ENCODE results near the gene BICDL1. TPM values are rescaled to one million over a fixed set of nuclear protein-coding genes. Genes with fewer than 3 reads are reported as not detected.

Gene BICDL1
- total RNA-seq, 4 donors from 2014 or later, result 19.7 to 66.7 (median 44.1) TPM

GRCh38 chr12:120060196-120060595, 71.2 kb downstream of the BICDL1 start:
- no peaks in the 10 kb centered on the region for H3K27me3 ChIP-seq
- WGBS, 2 donors, result 50% methylated on average over 1 of the region's 1 CpG
- TF ChIP-seq POLR2A (IDR thresholded peaks at IDR 0.05), result no peak
- TF ChIP-seq, protein P1, sequence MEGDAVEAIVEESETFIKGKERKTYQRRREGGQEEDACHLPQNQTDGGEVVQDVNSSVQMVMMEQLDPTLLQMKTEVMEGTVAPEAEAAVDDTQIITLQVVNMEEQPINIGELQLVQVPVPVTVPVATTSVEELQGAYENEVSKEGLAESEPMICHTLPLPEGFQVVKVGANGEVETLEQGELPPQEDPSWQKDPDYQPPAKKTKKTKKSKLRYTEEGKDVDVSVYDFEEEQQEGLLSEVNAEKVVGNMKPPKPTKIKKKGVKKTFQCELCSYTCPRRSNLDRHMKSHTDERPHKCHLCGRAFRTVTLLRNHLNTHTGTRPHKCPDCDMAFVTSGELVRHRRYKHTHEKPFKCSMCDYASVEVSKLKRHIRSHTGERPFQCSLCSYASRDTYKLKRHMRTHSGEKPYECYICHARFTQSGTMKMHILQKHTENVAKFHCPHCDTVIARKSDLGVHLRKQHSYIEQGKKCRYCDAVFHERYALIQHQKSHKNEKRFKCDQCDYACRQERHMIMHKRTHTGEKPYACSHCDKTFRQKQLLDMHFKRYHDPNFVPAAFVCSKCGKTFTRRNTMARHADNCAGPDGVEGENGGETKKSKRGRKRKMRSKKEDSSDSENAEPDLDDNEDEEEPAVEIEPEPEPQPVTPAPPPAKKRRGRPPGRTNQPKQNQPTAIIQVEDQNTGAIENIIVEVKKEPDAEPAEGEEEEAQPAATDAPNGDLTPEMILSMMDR (IDR thresholded peaks at IDR 0.05), result no peak
- H3K4me1 ChIP-seq, result peaks cover 0 to 43% (median 10%) of the 10 kb centered on the region in 3 donors
- no peak for DNase-seq
- H3K4me3 ChIP-seq, result no peak overlapping the region
- H3K36me3 ChIP-seq, result peaks cover 0 to 8% (median 6%) of the 10 kb centered on the region in 3 donors
- peak overlapping the region; percentile 48 to 69 (median 59) for H3K27ac ChIP-seq
- intact Hi-C loops (cut with DNase I), result no loop called here
- no peaks in the 10 kb centered on the region for H3K9me3 ChIP-seq

DNA sequence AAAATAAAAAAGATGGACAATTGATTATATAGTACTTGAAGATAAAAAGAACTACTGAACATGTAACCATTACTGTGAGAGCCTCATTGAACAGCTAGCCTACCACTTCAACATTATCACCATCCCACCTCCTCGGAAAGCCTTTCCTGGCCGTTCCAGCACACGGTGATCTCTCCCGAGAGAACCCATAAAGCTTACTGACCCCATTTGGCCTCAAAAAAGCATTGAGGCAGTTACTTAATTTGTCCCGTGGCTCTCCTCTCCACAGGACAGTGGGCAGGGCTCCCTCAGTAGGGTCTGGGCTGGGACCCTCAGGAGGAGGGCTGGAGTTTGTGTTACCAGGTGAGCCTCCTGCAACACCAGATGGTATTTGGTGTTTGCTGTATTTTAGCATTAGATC, 71.7 kb downstream of the BICDL1 start:
- Histone ChIP-seq H3K4me1 (peaks cover 0 to 38% (median 10%) of the 10 kb centered on the region in 3 donors), H3K27me3 (no peaks in the 10 kb centered on the region), H3K4me3 (no peak overlapping the region), H3K9me3 (no peaks in the 10 kb centered on the region), H3K27ac (peak overlapping the region in 2 of 4 donors; percentile 61 to 69), H3K36me3 (peaks cover 0 to 13% (median 7%) of the 10 kb centered on the region in 3 donors)
- WGBS, 2 donors, result 75 to 77% methylated on average over 4 to 5 of the region's 5 CpGs
- intact Hi-C loops (cut with DNase I), result no loop called here
- DNase-seq, result no peak
- no peak for TF ChIP-seq POLR2A (IDR thresholded peaks at IDR 0.05)
- TF ChIP-seq, protein P1 (IDR thresholded peaks at IDR 0.05), result no peak

GRCh38 chr12:120061575-120062214, 72.7 kb downstream of the BICDL1 start:
- H3K9me3 ChIP-seq, result no peaks in the 10 kb centered on the region
- no peak overlapping the region for H3K27ac ChIP-seq
- no peak for DNase-seq
- H3K4me1 ChIP-seq, result peaks cover 0 to 28% (median 8%) of the 10 kb centered on the region in 3 donors
- H3K4me3 ChIP-seq, result no peak overlapping the region
- TF ChIP-seq, protein P1 (IDR thresholded peaks at IDR 0.05), result no peak
- TF ChIP-seq POLR2A (IDR thresholded peaks at IDR 0.05), result no peak
- intact Hi-C loops (cut with DNase I), result no loop called here
- H3K27me3 ChIP-seq, result no peaks in the 10 kb centered on the region
- H3K36me3 ChIP-seq, result peaks cover 0 to 19% (median 7%) of the 10 kb centered on the region in 3 donors
- WGBS, 2 donors, result 79 to 82% methylated on average over 10 of the region's 10 CpGs

DNA sequence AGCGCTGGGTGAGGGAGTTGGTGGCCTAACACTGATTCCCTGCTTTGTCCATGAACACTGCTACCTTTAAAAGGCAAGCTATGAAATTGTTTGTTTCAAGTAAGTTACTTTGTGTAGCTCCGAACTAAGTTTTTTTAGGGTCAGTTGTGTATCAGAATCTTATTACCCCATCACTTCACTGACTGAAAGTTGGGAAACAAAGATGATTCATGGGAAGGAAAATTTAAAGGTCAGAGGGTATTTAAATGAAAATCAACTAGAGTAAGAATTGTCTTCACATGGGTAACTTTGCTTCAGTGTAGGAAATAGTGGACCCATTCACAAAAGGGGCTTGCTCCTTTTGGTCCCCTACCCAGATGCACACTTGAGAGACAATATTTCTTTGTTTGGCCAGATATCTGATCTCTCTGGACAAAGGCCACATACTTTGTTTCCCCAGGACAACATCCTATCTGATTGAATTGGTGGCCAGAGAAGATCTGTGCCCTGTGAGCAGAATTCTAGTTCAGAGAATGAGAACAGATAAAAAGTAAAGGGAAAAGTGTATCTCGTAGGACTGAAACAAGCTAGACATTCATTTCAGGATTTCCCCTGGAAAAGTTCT, 74.0 kb downstream of the BICDL1 start:
- 80 to 86% methylated on average over 3 of the region's 3 CpGs for WGBS, 2 donors
- Histone ChIP-seq H3K9me3 (no peaks in the 10 kb centered on the region), H3K4me3 (no peak overlapping the region), H3K27ac (no peak overlapping the region), H3K4me1 (peaks cover 0 to 32% (median 8%) of the 10 kb centered on the region in 3 donors), H3K36me3 (peaks cover 0 to 19% (median 7%) of the 10 kb centered on the region in 3 donors), H3K27me3 (no peaks in the 10 kb centered on the region)
- intact Hi-C loops (cut with DNase I), result no loop called here
- no peak for DNase-seq
- no peak for TF ChIP-seq POLR2A (IDR thresholded peaks at IDR 0.05)
- TF ChIP-seq, protein P1 (IDR thresholded peaks at IDR 0.05), result no peak
